Measurements from ENCODE around the gene RBBP8NL. TPM values are rescaled to one million over a fixed set of nuclear protein-coding genes. Genes with fewer than 3 reads are reported as not detected.

RBBP8NL gene
- total RNA-seq, 1 experiment from 2014 or later: 0.28 TPM

GRCh38 chr20:62419759-62420158 lies 7.6 kb downstream of the RBBP8NL start:
- Histone ChIP-seq H3K23ac (ENCODE audit: insufficient read length, low read depth, low read length) (no peak overlapping the region), H3K4me2 (ENCODE audit: insufficient read depth, insufficient read length, low read length) (no peak overlapping the region), H3K4ac (ENCODE audit: low read depth, low read length) (no peak overlapping the region), H3K9ac (ENCODE audit: extremely low read depth, insufficient read length, low read length) (no peak overlapping the region), H3K23me2 (ENCODE audit: insufficient read length, low read depth, low read length, poor library complexity, severe bottlenecking) (no peaks in the 10 kb centered on the region), H2AK5ac (ENCODE audit: insufficient read length, low read length) (no peak overlapping the region), H3K4me1 (ENCODE audit: insufficient read depth, low read length) (no peaks in the 10 kb centered on the region), H4K8ac (replicated peaks; ENCODE audit: insufficient read length, low read depth, low read length) (no peak overlapping the region), H3K14ac (ENCODE audit: insufficient read depth, low read length) (peak overlapping the region; percentile 14; the same call in 1 of the 2 replicates), H3K27me3 (ENCODE audit: insufficient read depth, low read length) (no peaks in the 10 kb centered on the region), H4K20me1 (ENCODE audit: control insufficient read depth, insufficient read depth, insufficient read length) (no peaks in the 10 kb centered on the region), H3K18ac (ENCODE audit: insufficient read length, low read depth, low read length) (no peak overlapping the region), H2BK120ac (ENCODE audit: low read depth, low read length, poor library complexity, severe bottlenecking) (no peak overlapping the region), H4K91ac (ENCODE audit: insufficient read length, low read depth, low read length) (no peak overlapping the region), H3K9me3 (ENCODE audit: control insufficient read depth, low read depth, low read length) (no peaks in the 10 kb centered on the region), H3T11ph (ENCODE audit: low read length) (no peak overlapping the region), H3K79me1 (ENCODE audit: insufficient read depth, low read depth, low read length, poor library complexity, severe bottlenecking) (no peaks in the 10 kb centered on the region), H3K56ac (ENCODE audit: insufficient read length, low read depth, low read length) (no peak overlapping the region), H3K79me2 (ENCODE audit: insufficient read depth, low read length) (no peaks in the 10 kb centered on the region), H4K5ac (ENCODE audit: insufficient read length, low read depth, low read length) (no peak overlapping the region), H2BK15ac (ENCODE audit: low read depth, low read length) (no peak overlapping the region), H2BK12ac (ENCODE audit: insufficient read length, low read depth, low read length) (no peak overlapping the region), H2BK5ac (ENCODE audit: insufficient read length, low read length) (no peak overlapping the region), H3K27ac (ENCODE audit: insufficient read length, low read depth, low read length) (no peak overlapping the region), H2AFZ (ENCODE audit: low read length) (no peak overlapping the region), H2BK20ac (ENCODE audit: low read depth, low read length, poor library complexity, severe bottlenecking) (no peak overlapping the region)
- Mint-ChIP-seq H3K9me3 (peaks cover 0 to 5% of the 10 kb centered on the region in 2 experiments; a peak in 2 of 5 replicates), H3K4me3 (no peak overlapping the region), H3K36me3 (ENCODE audit: insufficient read depth in 1 of 3, low read depth in 3 of 3) (peaks cover 0 to 4% (median 0%) of the 10 kb centered on the region in 3 experiments; a peak in 1 of 7 replicates), H3K27ac (no peak overlapping the region; a peak in 1 of 7 replicates), H3K4me1 (peaks cover 1 to 15% of the 10 kb centered on the region in 2 experiments), H3K27me3 (ENCODE audit: low read depth) (peaks cover 1% of the 10 kb centered on the region)
- TF ChIP-seq CTCF (conservative IDR thresholded peaks at IDR 0.05): no peak
- DNase-seq: no peak
- WGBS (ENCODE audit: extremely low coverage, insufficient read length, low lambda C conversion rate): no CpG with 5 or more reads among the region's 9 CpGs

Data from H9 (cell line).